HG02763 (cell line): Measurements from ENCODE around the gene ARSG.
"Not testable (repeated sequence)": the region's sequence is repeated elsewhere in the genome, so short reads cannot be mapped to it uniquely, and the experiment has no call there.

Experiments used
- ATAC-seq: cut with Tn5 transposase; IDR thresholded peaks from one replicate; pipeline ENCODE4 v1.9.1; 2021; ENCODE audit warnings: mild to moderate bottlenecking, moderate library complexity; ENCODE audit not compliant: unreplicated experiment

ARSG gene

DNA sequence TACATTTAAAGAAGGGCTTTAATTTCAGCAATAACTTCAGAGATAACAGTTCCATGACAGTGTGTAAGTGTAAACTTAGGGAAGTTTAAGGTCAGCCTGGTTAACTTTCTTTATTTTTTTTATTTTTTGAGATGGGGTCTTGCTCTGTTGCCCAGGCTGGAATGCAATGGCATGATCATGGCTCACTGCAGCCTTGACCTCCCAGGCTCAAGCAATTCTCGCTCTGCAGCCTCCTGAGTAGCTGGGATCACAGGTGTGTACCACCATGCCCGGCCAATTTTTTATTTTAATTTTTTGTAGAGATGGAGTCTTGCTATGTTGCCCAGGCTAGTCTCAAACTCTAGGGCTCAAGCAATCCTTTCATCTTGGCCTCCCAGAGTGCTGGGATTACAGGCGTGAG, 15.0 kb upstream of the ARSG start:
- not testable (repeated sequence) for ATAC-seq

- no peak for ATAC-seq
Measured at GRCh38 chr17:68277807-68278206, 13.5 kb upstream of the ARSG start.

DNA sequence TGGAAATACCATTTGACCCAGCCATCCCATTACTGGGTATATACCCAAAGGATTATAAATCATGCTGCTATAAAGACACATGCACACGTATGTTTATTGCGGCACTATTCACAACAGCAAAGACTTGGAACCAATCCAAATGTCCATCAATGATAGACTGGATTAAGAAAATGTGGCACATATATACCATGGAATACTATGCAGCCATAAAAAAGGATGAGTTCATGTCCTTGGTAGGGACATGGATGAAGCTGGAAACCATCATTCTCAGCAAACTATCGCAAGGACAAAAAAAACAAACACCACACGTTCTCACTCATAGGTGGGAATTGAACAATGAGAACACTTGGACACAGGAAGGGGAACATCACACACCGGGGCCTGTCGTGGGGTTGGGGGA, 9.3 kb upstream of the ARSG start:
- ATAC-seq, result not testable (repeated sequence)

GRCh38 chr17:68288375-68288774, 2.9 kb upstream of the ARSG start:
- ATAC-seq, result no peak

DNA sequence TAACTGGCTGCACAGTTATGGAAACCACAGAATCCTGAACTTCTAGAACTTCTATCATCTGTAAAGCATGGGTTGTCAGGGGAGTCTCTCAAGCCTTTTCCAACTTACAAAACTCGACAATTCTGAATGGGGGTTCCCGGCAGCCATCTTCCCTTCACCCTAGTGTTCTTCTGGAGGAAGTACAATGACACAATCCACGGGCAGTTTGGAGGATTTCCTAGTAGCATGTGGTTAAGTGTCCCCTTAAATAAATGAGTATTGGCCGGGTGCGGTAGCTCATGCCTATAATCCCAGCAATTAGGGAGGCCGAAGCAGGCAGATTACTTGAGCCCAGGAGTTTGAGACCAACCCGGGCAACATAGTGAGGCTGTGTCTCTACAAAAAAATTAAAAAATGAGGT, 2.5 kb upstream of the ARSG start:
- ATAC-seq, result no peak

GRCh38 chr17:68289473-68289872, 1.8 kb upstream of the ARSG start:
- no peak for ATAC-seq

- ATAC-seq, result no peak
Measured at GRCh38 chr17:68289936-68290267, 1.4 kb upstream of the ARSG start.

DNA sequence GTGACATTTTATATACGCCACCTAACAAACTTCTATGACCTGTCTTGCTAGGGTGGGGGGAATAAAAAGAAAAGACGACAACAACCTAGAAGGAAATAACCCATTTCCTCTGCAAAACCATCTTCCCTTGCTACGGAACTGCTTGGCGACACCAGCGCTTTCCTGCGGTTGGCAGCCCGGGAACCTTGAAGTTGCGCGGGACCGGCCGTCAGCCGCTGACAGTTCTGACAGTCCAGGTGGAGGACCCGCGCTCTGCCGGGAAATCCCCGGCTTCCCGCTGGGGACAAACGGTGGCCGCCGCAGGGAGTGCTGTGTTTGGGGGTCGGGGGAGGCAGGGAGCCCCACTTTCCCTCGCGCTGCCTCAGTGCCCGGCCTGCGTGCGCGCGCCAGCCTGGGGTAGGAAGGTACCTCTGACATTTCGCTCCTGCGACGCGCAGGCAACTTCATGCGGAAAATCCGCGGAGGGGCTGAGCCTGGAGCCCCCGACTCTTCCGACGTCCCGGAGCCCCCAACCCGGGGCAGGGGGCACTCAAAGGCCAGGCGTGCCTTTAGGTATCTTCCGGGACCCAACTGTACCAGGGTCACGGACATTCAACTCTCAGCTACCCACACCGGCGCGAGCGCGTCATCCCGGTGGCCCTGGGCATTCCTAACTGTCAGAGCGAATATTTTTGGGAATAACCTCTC, 884 bp upstream of the ARSG start:
- ATAC-seq, result no peak

GRCh38 chr17:68291836-68292688, 767 bp downstream of the ARSG start:
- ATAC-seq, result peak; percentile 46

GRCh38 chr17:68292689-68293040, 1.4 kb downstream of the ARSG start:
- no peak for ATAC-seq

DNA sequence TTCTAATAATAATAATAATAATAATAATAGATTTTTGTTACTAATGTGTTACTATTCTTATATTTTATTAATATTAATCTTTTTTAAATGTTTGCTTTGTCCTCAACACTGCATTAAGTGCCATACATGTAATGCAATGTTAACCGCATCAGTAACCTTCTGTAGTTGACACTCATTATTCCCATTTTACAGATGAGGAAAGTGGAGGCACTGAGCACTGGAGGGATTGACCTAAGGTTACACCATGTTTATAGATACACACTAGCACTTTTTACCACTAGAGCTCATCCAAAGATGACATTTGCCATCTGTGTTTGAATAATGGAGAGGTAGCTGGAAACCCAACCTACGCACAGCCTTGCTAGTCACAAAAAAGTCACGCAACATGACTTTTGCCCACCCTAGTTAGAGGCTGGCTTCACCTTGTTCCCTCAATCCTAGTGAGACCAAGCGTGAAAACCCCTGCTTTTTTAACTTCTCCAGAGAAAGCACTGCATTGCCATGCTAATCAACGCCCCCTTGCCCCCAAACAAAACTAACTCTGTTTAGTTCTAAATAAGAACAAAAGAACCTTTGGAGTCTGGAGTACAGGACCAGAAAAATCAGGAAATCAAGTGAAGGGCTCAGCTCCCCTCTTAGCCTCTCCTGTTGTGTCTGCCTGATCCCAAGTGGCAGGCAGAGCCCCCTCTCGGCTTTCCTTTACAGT, 2.3 kb downstream of the ARSG start:
- no peak for ATAC-seq

GRCh38 chr17:68294196-68294555, 2.9 kb downstream of the ARSG start:
- ATAC-seq, result no peak

- no peak for ATAC-seq
Measured at GRCh38 chr17:68294617-68295016, 3.3 kb downstream of the ARSG start.

GRCh38 chr17:68295086-68295485, 3.8 kb downstream of the ARSG start:
- no peak for ATAC-seq

GRCh38 chr17:68296217-68297191, 5.2 kb downstream of the ARSG start:
- ATAC-seq, result no peak

GRCh38 chr17:68297195-68297594, 5.9 kb downstream of the ARSG start:
- ATAC-seq, result no peak

GRCh38 chr17:68298601-68299000, 7.3 kb downstream of the ARSG start:
- ATAC-seq, result no peak

DNA sequence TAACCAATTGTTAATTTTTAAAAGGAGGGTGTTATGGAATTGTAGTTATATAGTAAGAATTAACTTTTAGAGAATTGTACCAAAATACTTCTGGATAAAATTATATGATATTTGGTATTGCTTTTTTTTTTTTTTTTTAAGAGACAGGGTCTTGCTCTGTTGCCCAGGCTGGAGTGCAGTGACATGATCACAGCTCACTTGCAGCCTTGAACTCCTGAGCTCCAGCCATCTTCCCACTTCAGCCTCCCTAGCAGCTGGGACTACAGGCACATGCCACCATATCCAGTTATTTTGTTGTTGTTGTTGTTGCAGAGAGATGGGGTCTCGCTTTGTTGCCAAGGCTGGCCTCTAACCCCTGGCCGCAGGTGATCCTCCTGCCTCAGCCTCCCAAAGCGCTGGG, 8.5 kb downstream of the ARSG start:
- ATAC-seq, result no peak

DNA sequence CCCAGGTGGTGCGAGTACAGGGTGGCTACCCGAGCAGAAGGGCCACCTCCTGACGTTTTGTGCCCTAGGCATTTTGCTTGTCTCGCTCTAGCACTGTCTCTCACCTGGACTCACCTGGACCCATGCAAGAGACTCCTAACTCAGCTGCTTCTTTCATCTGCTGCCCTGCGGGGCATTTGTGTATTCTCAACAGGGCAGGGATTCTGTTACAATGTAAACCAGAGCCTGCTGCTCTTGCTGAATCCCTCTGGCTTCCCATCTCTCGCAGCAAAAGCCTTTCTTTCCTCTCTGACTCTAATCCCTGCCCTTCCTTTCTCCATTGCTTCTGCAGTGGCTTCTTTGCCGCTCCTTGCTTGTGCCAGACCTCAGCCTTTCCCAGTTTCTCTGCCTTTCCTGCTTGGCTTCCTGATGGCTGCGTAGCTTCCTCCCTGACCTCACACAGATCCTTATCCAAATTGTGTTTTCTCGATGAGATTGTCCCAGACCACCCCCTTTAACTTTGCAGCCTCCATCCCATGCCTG, 10.2 kb downstream of the ARSG start:
- no peak for ATAC-seq

GRCh38 chr17:68302066-68302564, 10.8 kb downstream of the ARSG start:
- ATAC-seq, result no peak
